OCI-LY3 (cell line): ENCODE results near the gene ZSCAN2.

Experiments used
- CTCF ChIP-seq: fragments of 200-600, 300-600 bp; sonication (generic); IDR thresholded peaks from 2 replicates; pipeline ENCODE4 v1.5.1; 2014; ENCODE audit warnings: antibody characterized with exemption, low read length, low read depth
- EZH2phosphoT487 ChIP-seq: fragments of 200-600 bp; shearing (Covaris generic); IDR thresholded peaks from 2 replicates; pipeline ENCODE4 v1.6.1; 2018; ENCODE audit warnings: antibody characterized with exemption, mixed run types, low read depth

DNA sequence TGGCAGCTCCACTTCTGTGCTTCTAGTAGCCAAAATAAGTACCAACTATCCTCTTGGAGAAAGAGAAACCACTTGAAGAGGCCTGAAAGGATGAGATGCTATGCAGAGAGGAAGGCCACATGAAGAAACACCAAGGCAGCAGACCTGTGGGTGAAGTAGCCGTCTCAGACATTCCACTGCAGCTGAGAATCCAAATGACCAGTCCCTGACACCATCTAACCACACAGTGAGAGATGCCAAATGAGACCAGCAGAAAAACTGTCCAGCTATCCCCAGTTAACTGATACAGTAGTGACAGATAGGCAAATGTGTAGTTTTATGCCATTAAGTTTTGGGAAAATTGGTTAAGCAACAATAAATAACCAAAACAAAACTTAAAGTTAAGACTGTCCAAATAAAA lies 47.9 kb upstream of the ZSCAN2 start:
- TF ChIP-seq CTCF = no peak
- TF ChIP-seq EZH2phosphoT487 = no peak
